Stimulated activated CD4-positive, alpha-beta T cell treated with anti-CD3 and anti-CD28 coated beads, TNF-alpha, amount 100 ng/mL, for 4 hours (primary cell): Measurements from ENCODE around the gene TMEM72.

Experiments used
- DNase-seq, 3 experiments: peaks; one replicate each; pipeline ENCODE4 v3.0.0-alpha.2; 2020; ENCODE audit warnings: low read depth in 3 of 3

Gene TMEM72

GRCh38 chr10:44917848-44918247 is 6.7 kb downstream of the TMEM72 start:
- DNase-seq, result no peak

GRCh38 chr10:44920252-44920651 is 9.1 kb downstream of the TMEM72 start:
- no peak for DNase-seq

- no peak for DNase-seq
Measured at GRCh38 chr10:44921061-44921460, 9.9 kb downstream of the TMEM72 start.

GRCh38 chr10:44921506-44921905 is 10.4 kb downstream of the TMEM72 start:
- no peak for DNase-seq

GRCh38 chr10:44922021-44922420 is 10.9 kb downstream of the TMEM72 start:
- DNase-seq, result no peak

GRCh38 chr10:44922796-44923545 is 11.8 kb downstream of the TMEM72 start:
- DNase-seq, result no peak

GRCh38 chr10:44923611-44924010 is 12.5 kb downstream of the TMEM72 start:
- DNase-seq, result no peak

GRCh38 chr10:44924261-44925040 is 13.3 kb downstream of the TMEM72 start:
- DNase-seq, result no peak

GRCh38 chr10:44925224-44925623 is 14.1 kb downstream of the TMEM72 start:
- no peak for DNase-seq

GRCh38 chr10:44925811-44926750 is 14.9 kb downstream of the TMEM72 start:
- DNase-seq, result no peak

GRCh38 chr10:44926751-44927351 is 15.7 kb downstream of the TMEM72 start:
- no peak for DNase-seq

GRCh38 chr10:44927352-44927751 is 16.2 kb downstream of the TMEM72 start:
- DNase-seq, result no peak

- no peak for DNase-seq
Measured at GRCh38 chr10:44928462-44928861, 17.3 kb downstream of the TMEM72 start.

- DNase-seq, result no peak
Measured at GRCh38 chr10:44929356-44930255, 18.5 kb downstream of the TMEM72 start.

- no peak for DNase-seq
Measured at GRCh38 chr10:44930904-44931620, 19.9 kb downstream of the TMEM72 start.

- no peak for DNase-seq
Measured at GRCh38 chr10:44931621-44932516, 20.7 kb downstream of the TMEM72 start.

GRCh38 chr10:44932517-44933450 is 21.6 kb downstream of the TMEM72 start:
- DNase-seq, result peak; percentile 55 to 68 (median 63)
